B cell (primary cell): Measurements from ENCODE around the gene EEFSEC.

Experiments
- CTCF ChIP-seq: fragments of 200-600 bp; IDR thresholded peaks from one replicate; pipeline ENCODE4 v1.8.0; 2022; ENCODE audit warnings: antibody characterized with exemption, mild to moderate bottlenecking
- EZH2 ChIP-seq: IDR thresholded peaks from 2 replicates; pipeline ENCODE4 v1.6.1; 2012; ENCODE audit warnings: borderline replicate concordance, low read depth, mild to moderate bottlenecking, moderate library complexity, low read length; ENCODE audit not compliant: insufficient read depth, poor library complexity, severe bottlenecking

GRCh38 chr3:128153156-128154041, at the start of gene EEFSEC:
- TF ChIP-seq CTCF = no peak
- no peak for TF ChIP-seq EZH2
